WERI-Rb-1 (cell line): Measurements from ENCODE around the gene NISCH.

ENCODE experiments used
- DNase-seq: peaks from one replicate; pipeline ENCODE4 v3.0.0-alpha.2; 2020
- H3K27ac ChIP-seq: fragments of 250-450 bp; sonication (Bioruptor Pico); 2 replicates; pipeline ENCODE4 v1.5.1; 2020; ENCODE audit warnings: mild to moderate bottlenecking, moderate library complexity
- H3K27me3 ChIP-seq: fragments of 250-450 bp; sonication (Bioruptor Pico); 2 replicates; pipeline ENCODE4 v1.5.1; 2021; ENCODE audit warnings: mild to moderate bottlenecking, low read depth, moderate library complexity; ENCODE audit not compliant: insufficient read depth, severe bottlenecking
- H3K36me3 ChIP-seq: fragments of 250-450 bp; sonication (Bioruptor Pico); 2 replicates; pipeline ENCODE4 v1.5.1; 2020; ENCODE audit warnings: mild to moderate bottlenecking, moderate library complexity
- H3K4me3 ChIP-seq: 2 replicates; pipeline ENCODE4 v1.5.1; 2011; ENCODE audit warnings: low read depth, mild to moderate bottlenecking, control low read depth, low read length
- H3K9me3 ChIP-seq: fragments of 250-450 bp; sonication (Bioruptor Pico); 2 replicates; pipeline ENCODE4 v1.5.1; 2021; ENCODE audit warnings: mild to moderate bottlenecking, moderate library complexity; ENCODE audit not compliant: severe bottlenecking
- TF ChIP-seq, protein P1 (sequence below): IDR thresholded peaks from 2 replicates; pipeline ENCODE4 v1.5.1; 2011; ENCODE audit warnings: low read depth, mild to moderate bottlenecking, control low read depth, inconsistent platforms, low read length

Gene NISCH

DNA sequence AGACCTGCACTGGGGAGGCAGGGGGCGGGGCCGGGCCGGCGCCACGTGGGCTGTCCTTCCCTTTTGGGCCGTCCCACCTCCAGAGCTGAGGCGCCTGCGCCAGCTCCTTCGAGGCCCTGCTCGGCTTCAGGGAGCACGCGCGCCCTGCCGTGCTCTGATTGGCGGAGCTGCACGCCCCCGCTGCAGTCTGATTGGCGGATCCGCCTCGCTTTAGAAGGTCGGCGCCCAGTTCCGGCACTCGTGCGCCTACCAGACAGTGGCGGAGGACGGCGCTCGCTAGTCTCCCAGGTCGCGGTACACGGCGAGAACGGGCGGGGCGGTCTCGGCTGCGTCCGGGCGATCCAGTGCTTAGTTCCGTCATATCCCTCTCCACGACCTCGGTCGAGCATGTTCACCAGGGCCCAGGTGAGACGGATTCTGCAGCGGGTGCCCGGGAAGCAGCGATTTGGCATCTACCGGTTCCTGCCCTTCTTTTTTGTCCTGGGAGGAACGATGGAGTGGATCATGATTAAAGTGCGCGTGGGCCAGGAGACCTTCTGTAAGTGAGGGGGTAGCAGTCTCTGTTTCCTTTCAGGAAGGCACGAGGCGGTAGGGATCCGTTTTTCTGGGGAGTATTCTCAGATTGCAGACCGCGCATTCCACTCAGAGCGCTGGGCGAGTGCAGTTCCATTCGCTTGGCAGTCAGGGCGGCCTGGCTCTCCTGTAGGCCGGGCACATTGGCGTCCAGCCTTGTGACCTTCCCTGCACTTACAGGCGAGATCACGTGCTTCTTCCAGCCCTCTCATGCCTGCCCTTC lies 81.2 kb downstream of the NISCH start, which contains the start of gene UQCC5:
Gene UQCC5, plus strand, starts transcription at position 237 of the 796 bp plus-strand sequence. Its CDS starts 151 bp downstream, at position 388.
- peak within 1 kb of the TSS; percentile 79 for H3K4me3 ChIP-seq
- DNase-seq = peak; percentile 98
- no peaks in the 10 kb centered on the region for H3K9me3 ChIP-seq
- H3K36me3 ChIP-seq = peaks cover 22% of the 10 kb centered on the region
- peak within 1 kb of the TSS; percentile 77 for H3K27ac ChIP-seq
- TF ChIP-seq, protein P1, sequence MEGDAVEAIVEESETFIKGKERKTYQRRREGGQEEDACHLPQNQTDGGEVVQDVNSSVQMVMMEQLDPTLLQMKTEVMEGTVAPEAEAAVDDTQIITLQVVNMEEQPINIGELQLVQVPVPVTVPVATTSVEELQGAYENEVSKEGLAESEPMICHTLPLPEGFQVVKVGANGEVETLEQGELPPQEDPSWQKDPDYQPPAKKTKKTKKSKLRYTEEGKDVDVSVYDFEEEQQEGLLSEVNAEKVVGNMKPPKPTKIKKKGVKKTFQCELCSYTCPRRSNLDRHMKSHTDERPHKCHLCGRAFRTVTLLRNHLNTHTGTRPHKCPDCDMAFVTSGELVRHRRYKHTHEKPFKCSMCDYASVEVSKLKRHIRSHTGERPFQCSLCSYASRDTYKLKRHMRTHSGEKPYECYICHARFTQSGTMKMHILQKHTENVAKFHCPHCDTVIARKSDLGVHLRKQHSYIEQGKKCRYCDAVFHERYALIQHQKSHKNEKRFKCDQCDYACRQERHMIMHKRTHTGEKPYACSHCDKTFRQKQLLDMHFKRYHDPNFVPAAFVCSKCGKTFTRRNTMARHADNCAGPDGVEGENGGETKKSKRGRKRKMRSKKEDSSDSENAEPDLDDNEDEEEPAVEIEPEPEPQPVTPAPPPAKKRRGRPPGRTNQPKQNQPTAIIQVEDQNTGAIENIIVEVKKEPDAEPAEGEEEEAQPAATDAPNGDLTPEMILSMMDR = no peak
- no peaks in the 10 kb centered on the region for H3K27me3 ChIP-seq

DNA sequence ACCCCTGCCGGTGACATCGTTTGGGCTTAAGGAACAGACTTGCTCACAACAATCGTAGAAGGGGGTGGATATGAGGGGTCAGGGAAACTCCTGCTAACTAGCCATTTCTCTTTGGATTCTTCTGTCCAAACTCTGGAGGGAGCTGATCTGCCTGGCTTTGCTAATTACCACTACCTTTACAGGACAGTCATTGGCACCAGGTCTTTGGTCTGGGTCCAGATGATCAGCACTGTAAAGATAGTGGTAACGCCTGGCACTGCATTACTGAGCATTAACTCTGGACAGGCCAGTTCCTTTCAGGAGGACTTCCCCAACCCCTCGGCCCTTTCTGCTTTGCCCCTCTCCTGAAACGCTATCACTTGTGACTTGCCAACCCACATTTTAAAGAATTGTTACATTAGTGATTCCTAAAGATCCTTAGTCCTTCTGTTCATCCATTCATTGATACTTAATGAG lies 81.8 kb downstream of the NISCH start:
- no peak for DNase-seq
- TF ChIP-seq, protein P1 = no peak
- no peaks in the 10 kb centered on the region for H3K9me3 ChIP-seq
- H3K27me3 ChIP-seq = no peaks in the 10 kb centered on the region
- H3K4me3 ChIP-seq = peak overlapping the region; percentile 79
- H3K27ac ChIP-seq = peak overlapping the region; percentile 77
- peaks cover 21% of the 10 kb centered on the region for H3K36me3 ChIP-seq

DNA sequence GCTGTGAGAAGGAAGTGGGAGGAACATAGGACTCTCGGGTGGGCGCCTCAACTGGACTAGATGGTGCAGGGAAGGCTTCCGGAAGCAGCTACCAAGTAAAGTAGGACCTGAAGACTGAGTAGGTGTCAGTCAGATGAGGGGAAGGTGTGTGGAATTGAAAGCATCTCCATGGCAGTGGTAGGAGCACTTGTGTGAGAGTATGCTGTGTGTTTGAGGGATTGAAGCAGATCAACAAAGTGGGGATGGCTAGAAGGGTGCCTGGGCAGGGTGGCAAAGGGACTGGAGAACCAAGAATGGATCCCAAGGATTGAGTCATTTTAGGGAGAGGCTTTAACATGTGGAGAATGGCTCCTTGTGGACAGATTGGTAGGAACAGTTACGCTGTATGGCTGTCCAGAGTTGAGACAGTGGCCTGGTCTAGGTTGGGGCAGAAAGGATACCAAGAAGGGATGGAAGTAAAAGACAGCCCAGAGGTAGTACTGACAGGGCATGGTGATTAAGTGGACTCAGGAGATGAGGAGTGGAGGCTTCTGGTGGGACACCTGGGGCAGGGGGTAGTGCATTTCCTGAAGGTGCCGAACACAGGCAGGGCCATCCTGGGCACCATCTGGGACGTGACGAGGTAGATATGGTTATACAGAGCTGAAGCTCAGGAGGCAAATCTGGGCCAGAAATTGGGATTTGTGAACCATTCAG lies 82.5 kb downstream of the NISCH start:
- peaks cover 16% of the 10 kb centered on the region for H3K36me3 ChIP-seq
- peak overlapping the region; percentile 79; the same call in 1 of the 2 replicates for H3K4me3 ChIP-seq
- H3K27ac ChIP-seq = no peak overlapping the region
- H3K27me3 ChIP-seq = no peaks in the 10 kb centered on the region
- DNase-seq = no peak
- TF ChIP-seq, protein P1 = no peak
- H3K9me3 ChIP-seq = no peaks in the 10 kb centered on the region

DNA sequence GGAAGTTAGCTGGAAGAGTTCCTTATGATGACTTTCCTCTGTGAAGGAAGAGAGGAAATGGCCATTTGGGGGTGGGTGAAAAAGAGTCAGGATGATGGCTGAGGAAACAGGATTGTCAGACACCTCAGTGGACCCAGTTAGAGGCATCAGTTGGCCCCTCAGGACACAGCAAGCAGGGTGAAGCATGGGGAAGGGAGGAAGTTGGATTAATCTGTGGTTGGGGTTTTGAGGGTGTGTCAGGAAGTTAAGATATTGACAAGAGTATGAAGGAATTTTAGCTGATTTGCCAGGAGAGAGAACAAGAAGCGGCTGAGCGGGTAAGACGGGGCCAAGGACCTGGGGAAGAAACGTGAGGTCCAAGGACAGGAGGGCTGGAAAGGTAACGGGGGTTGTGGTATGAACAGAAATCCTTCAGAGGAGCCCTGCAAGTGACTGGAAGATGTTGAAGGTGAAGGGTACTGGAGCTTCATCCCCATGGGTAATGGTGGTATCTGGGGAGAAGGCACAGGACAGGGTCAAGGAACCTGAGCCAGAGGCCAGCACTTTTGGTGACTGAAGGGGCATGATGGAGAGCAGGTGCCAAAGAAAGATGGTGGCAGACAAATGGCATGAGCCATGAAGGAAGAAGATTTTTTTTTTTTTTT lies 83.7 kb downstream of the NISCH start:
- TF ChIP-seq, protein P1 = no peak
- Histone ChIP-seq H3K36me3 (peaks cover 24% of the 10 kb centered on the region), H3K4me3 (no peak overlapping the region), H3K27me3 (no peaks in the 10 kb centered on the region), H3K9me3 (no peaks in the 10 kb centered on the region), H3K27ac (no peak overlapping the region)
- DNase-seq = no peak

DNA sequence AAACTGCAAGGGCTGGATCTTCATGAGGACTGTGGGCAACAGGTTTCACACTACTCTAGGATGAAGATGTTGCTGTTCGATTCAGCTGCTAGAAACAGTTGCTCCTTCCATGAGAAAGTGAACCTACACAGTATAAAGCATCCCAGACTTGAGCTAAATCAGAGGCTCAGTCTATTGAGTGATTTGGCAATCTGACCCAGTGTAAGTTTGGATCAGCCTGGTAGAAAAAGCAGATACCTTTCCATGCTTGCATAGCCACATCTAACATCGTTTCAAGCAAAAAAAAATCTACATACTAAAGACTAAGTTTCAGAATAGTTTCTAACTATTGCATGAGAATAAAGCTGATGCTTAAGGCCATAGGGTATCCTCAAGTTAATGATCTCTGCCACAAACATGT lies 85.6 kb downstream of the NISCH start:
- Histone ChIP-seq H3K4me3 (no peak overlapping the region), H3K9me3 (no peaks in the 10 kb centered on the region), H3K36me3 (peaks cover 29% of the 10 kb centered on the region), H3K27ac (no peak overlapping the region), H3K27me3 (no peaks in the 10 kb centered on the region)
- TF ChIP-seq, protein P1 = no peak
- no peak for DNase-seq
